Body of pancreas (tissue), 4 donors: ENCODE measurements around the gene SLC48A1. TPM values are rescaled to one million over a fixed set of nuclear protein-coding genes. Genes with fewer than 3 reads are reported as not detected.
"Not testable (repeated sequence)": the region's sequence is repeated elsewhere in the genome, so short reads cannot be mapped to it uniquely, and the experiment has no call there.

ENCODE experiments used
- ATAC-seq: fragments of 150-250 bp; one replicate; pipeline ENCODE4 v1.9.1; 2016
- DNase-seq, 4 donors: peaks; one replicate each; pipeline ENCODE4 v3.0.0-alpha.2; 2019
- H3K27ac ChIP-seq, 4 donors: fragments of 200-600 bp; sonication (generic); 1 replicate in 3 of 4; 2 replicates in 1 of 4; pipeline versions ENCODE4 v1.5.1 to v1.6.1; 2016 to 2019; ENCODE audit warnings: mild to moderate bottlenecking in 1 of 4, mixed read lengths in 1 of 4, moderate library complexity in 1 of 4
- H3K27me3 ChIP-seq, 2 donors: fragments of 200-600 bp; sonication (generic); one replicate each; pipeline ENCODE4 v1.6.0; 2016; ENCODE audit warnings: mild to moderate bottlenecking in 1 of 2
- H3K36me3 ChIP-seq, 2 donors: fragments of 200-600 bp; sonication (generic); replicated peaks in 1 of 2; 2 replicates each; pipeline ENCODE4 v1.5.1; 2016; ENCODE audit warnings: low read depth in 2 of 2; ENCODE audit not compliant: insufficient read depth in 1 of 2
- H3K4me1 ChIP-seq: fragments of 200-600 bp; sonication (generic); one replicate; pipeline ENCODE4 v1.6.0; 2016
- H3K4me3 ChIP-seq, 2 donors: fragments of 200-600 bp; sonication (generic); 1 replicate in 1 of 2; 2 replicates in 1 of 2; pipeline ENCODE4 v1.5.1; 2016 to 2019
- H3K9me3 ChIP-seq, 3 donors: fragments of 200-600 bp; sonication (generic); 1 replicate in 2 of 3; 2 replicates in 1 of 3; pipeline ENCODE4 v1.5.1; 2016
- POLR2A ChIP-seq, 3 donors: fragments of 450-650 bp; IDR thresholded peaks; one replicate each; pipeline ENCODE4 v1.6.1; 2016; ENCODE audit warnings: antibody characterized with exemption in 3 of 3, mild to moderate bottlenecking in 2 of 3
- WGBS, 2 donors: methylation state at CpG; one replicate each; pipeline ENCODE4 v1.1.5; 2017; 5-methylcytosine and 5-hydroxymethylcytosine counted together
- intact Hi-C: fragments of 100-400 bp; cut with DNase I; formaldehyde crosslinking; loops from one replicate; pipeline ENCODE4 v1.15.1; 2023
- total RNA-seq, 2 donors: library from RNA; depleted of rRNA; stranded (reverse); fragments of >200 nt; gene quantifications; one replicate each; pipeline ENCODE4 v1.1.0, GENCODE V29; 2016
- TF ChIP-seq, protein P1 (sequence below), 7 experiments: fragments of 450-650 bp in 4 of 7; fragments of 200-600 bp in 3 of 7; sonication (generic) in 3 of 7; IDR thresholded peaks; one replicate each; pipeline ENCODE4 v1.5.1; 2016 to 2019; ENCODE audit warnings: antibody characterized with exemption in 7 of 7

The SLC48A1 gene
- total RNA-seq, 2 donors from 2014 or later = 12.7 to 22.1 TPM

GRCh38 chr12:47812797-47813510 lies 39.9 kb downstream of the SLC48A1 start:
- Histone ChIP-seq H3K36me3 (no peaks in the 10 kb centered on the region), H3K27me3 (no peaks in the 10 kb centered on the region), H3K4me3 (no peak overlapping the region), H3K4me1 (peaks cover 73% of the 10 kb centered on the region), H3K9me3 (no peaks in the 10 kb centered on the region), H3K27ac (peak overlapping the region; percentile 84 to 95 (median 91))
- TF ChIP-seq, protein P1, sequence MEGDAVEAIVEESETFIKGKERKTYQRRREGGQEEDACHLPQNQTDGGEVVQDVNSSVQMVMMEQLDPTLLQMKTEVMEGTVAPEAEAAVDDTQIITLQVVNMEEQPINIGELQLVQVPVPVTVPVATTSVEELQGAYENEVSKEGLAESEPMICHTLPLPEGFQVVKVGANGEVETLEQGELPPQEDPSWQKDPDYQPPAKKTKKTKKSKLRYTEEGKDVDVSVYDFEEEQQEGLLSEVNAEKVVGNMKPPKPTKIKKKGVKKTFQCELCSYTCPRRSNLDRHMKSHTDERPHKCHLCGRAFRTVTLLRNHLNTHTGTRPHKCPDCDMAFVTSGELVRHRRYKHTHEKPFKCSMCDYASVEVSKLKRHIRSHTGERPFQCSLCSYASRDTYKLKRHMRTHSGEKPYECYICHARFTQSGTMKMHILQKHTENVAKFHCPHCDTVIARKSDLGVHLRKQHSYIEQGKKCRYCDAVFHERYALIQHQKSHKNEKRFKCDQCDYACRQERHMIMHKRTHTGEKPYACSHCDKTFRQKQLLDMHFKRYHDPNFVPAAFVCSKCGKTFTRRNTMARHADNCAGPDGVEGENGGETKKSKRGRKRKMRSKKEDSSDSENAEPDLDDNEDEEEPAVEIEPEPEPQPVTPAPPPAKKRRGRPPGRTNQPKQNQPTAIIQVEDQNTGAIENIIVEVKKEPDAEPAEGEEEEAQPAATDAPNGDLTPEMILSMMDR (IDR thresholded peaks at IDR 0.05) = no peak
- TF ChIP-seq POLR2A (IDR thresholded peaks at IDR 0.05) = peak; percentile 19 to 57 (median 54)
- ATAC-seq = peak; percentile 84
- intact Hi-C loops = no loop called here
- DNase-seq = peak; percentile 70 to 87 (median 82)
- 8 to 23% methylated on average over 22 to 37 of the region's 37 CpGs for WGBS, 2 donors

- peak overlapping the region; percentile 84 to 95 (median 91) for H3K27ac ChIP-seq
- TF ChIP-seq, protein P1 (IDR thresholded peaks at IDR 0.05) = no peak
- no peak overlapping the region for H3K4me3 ChIP-seq
- DNase-seq = peak in 1 of 4 donors; percentile 32
- no peaks in the 10 kb centered on the region for H3K36me3 ChIP-seq
- H3K9me3 ChIP-seq = no peaks in the 10 kb centered on the region
- intact Hi-C loops = no loop called here
- H3K27me3 ChIP-seq = no peaks in the 10 kb centered on the region
- no peak for ATAC-seq
- peaks cover 73% of the 10 kb centered on the region for H3K4me1 ChIP-seq
- 69 to 75% methylated on average over 7 to 9 of the region's 9 CpGs for WGBS, 2 donors
Measured at GRCh38 chr12:47813511-47814196, 40.6 kb downstream of the SLC48A1 start.

DNA sequence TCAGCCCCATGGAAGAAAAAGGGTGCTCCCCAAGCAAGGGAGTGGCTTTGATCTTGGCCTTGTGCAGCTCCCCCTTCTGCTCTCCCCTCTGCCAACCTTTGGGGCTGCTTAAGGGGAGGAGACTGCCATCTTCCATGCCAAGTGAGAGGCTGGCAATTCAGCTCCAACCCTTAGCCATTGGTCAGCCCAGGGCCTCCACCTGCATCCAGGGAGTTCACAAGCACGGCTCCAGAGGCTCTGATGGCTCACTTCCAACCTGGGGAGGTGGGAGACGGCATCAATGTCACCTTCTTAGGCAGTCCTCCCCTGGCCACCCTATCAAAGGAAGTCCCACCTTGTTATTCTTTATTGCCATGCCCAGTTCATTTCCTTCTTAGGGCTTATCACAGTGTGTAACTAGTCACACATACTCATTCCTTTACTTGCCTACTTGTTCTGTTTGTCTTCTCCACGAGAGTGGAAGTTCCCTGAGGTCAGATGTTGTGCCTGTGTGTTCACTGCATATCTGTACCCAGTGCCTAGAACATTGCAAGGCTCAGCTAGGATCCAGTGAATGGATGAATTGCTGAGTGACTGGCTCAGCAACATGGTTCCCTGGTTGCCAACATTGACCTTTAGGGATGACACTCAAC lies 41.6 kb downstream of the SLC48A1 start:
- Histone ChIP-seq H3K27me3 (no peaks in the 10 kb centered on the region), H3K9me3 (no peaks in the 10 kb centered on the region), H3K4me3 (no peak overlapping the region), H3K4me1 (peaks cover 72% of the 10 kb centered on the region), H3K36me3 (no peaks in the 10 kb centered on the region), H3K27ac (peak overlapping the region; percentile 84 to 95 (median 91))
- TF ChIP-seq, protein P1 (IDR thresholded peaks at IDR 0.05) = no peak
- TF ChIP-seq POLR2A (IDR thresholded peaks at IDR 0.05) = no peak
- DNase-seq (no peak), ATAC-seq (no peak)
- intact Hi-C loops = no loop called here
- 63 to 72% methylated on average over 3 of the region's 3 CpGs for WGBS, 2 donors

- H3K27me3 ChIP-seq, DNase-seq, H3K4me3 ChIP-seq, intact Hi-C loops, H3K9me3 ChIP-seq, H3K36me3 ChIP-seq, ATAC-seq: not testable (repeated sequence)
- Histone ChIP-seq H3K4me1 (peaks cover 68% of the 10 kb centered on the region), H3K27ac (peak overlapping the region in 3 of 4 donors; percentile 2 to 95 (median 94))
- WGBS, 2 donors = 92 to 94% methylated on average over 5 of the region's 5 CpGs
Measured at GRCh38 chr12:47815447-47815846, 42.4 kb downstream of the SLC48A1 start.
